Measurements from ENCODE around the gene TTLL5. TPM values are rescaled to one million over a fixed set of nuclear protein-coding genes. Genes with fewer than 3 reads are reported as not detected.

TTLL5 gene
- polyA plus RNA-seq, 2 of the 4 experiments (the other 2 are of a cell fraction), result 18.8 to 23.7 TPM

- ATAC-seq, result peak; percentile 21 to 44; a peak in 5 of 6 replicates
- no peak for TF ChIP-seq JUNB (IDR thresholded peaks at IDR 0.05)
- TF ChIP-seq FOSL2 (IDR thresholded peaks at IDR 0.05), result no peak
- no peak for TF ChIP-seq FOSL2 (CRISPR knock-in tag; IDR thresholded peaks at IDR 0.05)
- no peak for TF ChIP-seq EHF (CRISPR knock-in tag; IDR thresholded peaks at IDR 0.05)
- no peak for TF ChIP-seq ZSCAN20 (CRISPR knock-in tag; IDR thresholded peaks at IDR 0.05)
- no peak for TF ChIP-seq CEBPB (IDR thresholded peaks at IDR 0.05)
- no peak for TF ChIP-seq RAD21 (conservative IDR thresholded peaks at IDR 0.05 in 1 of 2, IDR thresholded peaks at IDR 0.05 in 1 of 2)
- TF ChIP-seq E2F6 (IDR thresholded peaks at IDR 0.05; ENCODE audit: borderline replicate concordance, low read depth), result no peak
- TF ChIP-seq FOXS1 (CRISPR knock-in tag; IDR thresholded peaks at IDR 0.05), result no peak
- TF ChIP-seq CBX2 (IDR thresholded peaks at IDR 0.05; ENCODE audit: borderline replicate concordance, low read depth), result no peak
- TF ChIP-seq PBX3 (IDR thresholded peaks at IDR 0.05), result no peak
- no peak for TF ChIP-seq RARB (CRISPR knock-in tag; IDR thresholded peaks at IDR 0.05)
- no peak for TF ChIP-seq HOXA7 (CRISPR knock-in tag; IDR thresholded peaks at IDR 0.05)
- TF ChIP-seq FOSB (CRISPR knock-in tag; IDR thresholded peaks at IDR 0.05), result no peak
- TF ChIP-seq EHMT2 (IDR thresholded peaks at IDR 0.05; ENCODE audit: low read depth), result no peak
- no peak for TF ChIP-seq HOXB13 (CRISPR knock-in tag; IDR thresholded peaks at IDR 0.05; ENCODE audit: low read depth)
- TF ChIP-seq BHLHE40 (IDR thresholded peaks at IDR 0.05; ENCODE audit: low read depth, low read length), result no peak
- no peak for TF ChIP-seq NR3C1 (IDR thresholded peaks at IDR 0.05)
- no peak for TF ChIP-seq HEYL (CRISPR knock-in tag; IDR thresholded peaks at IDR 0.05)
- TF ChIP-seq ELK1 (IDR thresholded peaks at IDR 0.05; ENCODE audit: low read depth, low read length), result no peak
- H3K27ac ChIP-seq, result peak within 1 kb of the TSS; percentile 66 to 83
- peak within 1 kb of the TSS; percentile 74 for H3K4me3 ChIP-seq
- peak within 1 kb of the TSS; percentile 95 for H3K4me2 ChIP-seq
- no peak for FAIRE-seq
- no peaks in the 10 kb centered on the region for H3K9me3 ChIP-seq
- ChIA-PET POLR2A (interaction anchor here (1.3 kb wide), 1 partner anchor 270 kb away, joined by 6 read pairs; no protein-coding TSS in a partner anchor), CTCF (interaction anchor here (0.7 to 14.3 kb wide), 39 partner anchors 8 to 410 kb away, joined by 3 to 448 read pairs (median 5); partner anchors contain the start of gene FLVCR2)
- H3K4me1 ChIP-seq, result peaks cover 25% of the 10 kb centered on the region; the same call in 2 of the 3 replicates
- 39% methylated on average over 26 of the region's 26 CpGs for WGBS (ENCODE audit: missing lambda C conversion rate)
- peak; percentile 51 to 52 for DNase-seq (ENCODE audit: low read depth in 1 of 2, low spot score in 1 of 2)
These were observed 320.6 kb downstream of the TTLL5 start, which contains the start of gene TGFB3 for GRCh38 chr14:75981426-75982265. Gene TGFB3, minus strand, starts transcription at chr14:75981995. Its CDS starts 1,102 bp downstream, at chr14:75980893.

- DNase-seq (ENCODE audit: low read depth in 1 of 2, low spot score in 1 of 2) (peak; percentile 73 to 74), ATAC-seq (peak; percentile 75 to 88), FAIRE-seq (no peak)
- H3K4me3 ChIP-seq, result peak overlapping the region; percentile 74
- peaks cover 22% of the 10 kb centered on the region; the same call in 2 of the 3 replicates for H3K4me1 ChIP-seq
- H3K27ac ChIP-seq, result peak overlapping the region; percentile 66 to 83
- H3K9me3 ChIP-seq, result no peaks in the 10 kb centered on the region
- CTCF ChIA-PET, result interaction anchor here (0.6 to 14.3 kb wide), 61 partner anchors 9 to 1224 kb away, joined by 3 to 448 read pairs (median 5); partner anchors contain the start of genes ERG28, FLVCR2 and TTLL5
- H3K4me2 ChIP-seq, result peak overlapping the region; percentile 95
- 1% methylated on average over 15 of the region's 77 CpGs for WGBS (ENCODE audit: missing lambda C conversion rate)
- POLR2A ChIA-PET, result interaction anchor here (0.9 to 1.3 kb wide), 2 partner anchors 271 to 274 kb away, joined by 6 to 11 read pairs; no protein-coding TSS in a partner anchor
- TF ChIP-seq HMGXB4 (CRISPR knock-in tag; IDR thresholded peaks at IDR 0.05; ENCODE audit: borderline replicate concordance) (0 out of 2 replicates have a peak, but pooled peaks have one; percentile 71), HOXB5 (CRISPR knock-in tag; IDR thresholded peaks at IDR 0.05) (0 out of 2 replicates have a peak, but pooled peaks have one; percentile 32), PHF8 (IDR thresholded peaks at IDR 0.05; ENCODE audit: borderline replicate concordance, low read depth) (peak; percentile 37; the same call in 1 of the 2 replicates), CTCF (IDR thresholded peaks at IDR 0.05) (peak; percentile 68), MAFK (IDR thresholded peaks at IDR 0.05; ENCODE audit: partially characterized antibody) (peak; percentile 5), SMC3 (IDR thresholded peaks at IDR 0.05) (peak; percentile 90), ELK1 (IDR thresholded peaks at IDR 0.05; ENCODE audit: low read depth, low read length) (no peak), RAD21 (conservative IDR thresholded peaks at IDR 0.05 in 1 of 2, IDR thresholded peaks at IDR 0.05 in 1 of 2) (peak; percentile 79 to 93)
These were observed 321.4 kb downstream of the TTLL5 start for GRCh38 chr14:75982266-75983018.

Data from A549 (cell line).